ENCODE results near the gene KLRB1.
"Not testable (repeated sequence)": the region's sequence is repeated elsewhere in the genome, so short reads cannot be mapped to it uniquely, and the experiment has no call there.

The KLRB1 gene

GRCh38 chr12:9625019-9625418 is 17.3 kb upstream of the KLRB1 start:
- DNase-seq (ENCODE audit: low spot score) (no peak), FAIRE-seq (no peak)

GRCh38 chr12:9619411-9620179 is 11.9 kb upstream of the KLRB1 start:
- DNase-seq (ENCODE audit: low spot score), result no peak
- no peak for FAIRE-seq

- DNase-seq (ENCODE audit: low spot score); FAIRE-seq: not testable (repeated sequence)
Measured at GRCh38 chr12:9618906-9619305, 11.2 kb upstream of the KLRB1 start.

GRCh38 chr12:9617124-9617523 is 9.4 kb upstream of the KLRB1 start:
- DNase-seq (ENCODE audit: low spot score) (no peak), FAIRE-seq (no peak)

- FAIRE-seq, result no peak
- no peak for DNase-seq (ENCODE audit: low spot score)
Measured at GRCh38 chr12:9615420-9616136, 7.9 kb upstream of the KLRB1 start.

- not testable (repeated sequence) for FAIRE-seq; DNase-seq (ENCODE audit: low spot score)
Measured at GRCh38 chr12:9610606-9611005, 2.9 kb upstream of the KLRB1 start.

GRCh38 chr12:9606736-9607372 is 862 bp downstream of the KLRB1 start:
- no peak for FAIRE-seq
- DNase-seq (ENCODE audit: low spot score), result no peak

- FAIRE-seq, result no peak
- no peak for DNase-seq (ENCODE audit: low spot score)
Measured at GRCh38 chr12:9606247-9606646, 1.5 kb downstream of the KLRB1 start.

- FAIRE-seq (no peak), DNase-seq (ENCODE audit: low spot score) (no peak)
Measured at GRCh38 chr12:9605483-9605882, 2.2 kb downstream of the KLRB1 start.

- DNase-seq (ENCODE audit: low spot score), result no peak
- no peak for FAIRE-seq
Measured at GRCh38 chr12:9604287-9604686, 3.4 kb downstream of the KLRB1 start.

- DNase-seq (ENCODE audit: low spot score); FAIRE-seq: not testable (repeated sequence)
Measured at GRCh38 chr12:9600426-9600825, 7.3 kb downstream of the KLRB1 start.

GRCh38 chr12:9598363-9598762 is 9.4 kb downstream of the KLRB1 start:
- FAIRE-seq (no peak), DNase-seq (ENCODE audit: low spot score) (no peak)

GRCh38 chr12:9597365-9597764 is 10.4 kb downstream of the KLRB1 start:
- DNase-seq (ENCODE audit: low spot score), result no peak
- no peak for FAIRE-seq

GRCh38 chr12:9590441-9590840 is 17.3 kb downstream of the KLRB1 start:
- no peak for DNase-seq (ENCODE audit: low spot score)
- no peak for FAIRE-seq

GRCh38 chr12:9588749-9589148 is 19.0 kb downstream of the KLRB1 start:
- DNase-seq (ENCODE audit: low spot score), result no peak
- FAIRE-seq, result no peak

GRCh38 chr12:9587987-9588600 is 19.6 kb downstream of the KLRB1 start:
- no peak for FAIRE-seq
- DNase-seq (ENCODE audit: low spot score), result no peak

- not testable (repeated sequence) for FAIRE-seq
Measured at GRCh38 chr12:9577729-9578128, 30.0 kb downstream of the KLRB1 start.

GRCh38 chr12:9567151-9567550 is 40.6 kb downstream of the KLRB1 start:
- DNase-seq (ENCODE audit: low spot score); FAIRE-seq: not testable (repeated sequence)

More at GRCh38 chr12:9577729-9578128, 30.0 kb downstream of the KLRB1 start:
- DNase-seq (ENCODE audit: low spot score), result not testable (repeated sequence)

GRCh38 chr12:9566113-9566512 is 41.6 kb downstream of the KLRB1 start:
- not testable (repeated sequence) for DNase-seq (ENCODE audit: low spot score)

GRCh38 chr12:9564418-9564817 is 43.3 kb downstream of the KLRB1 start:
- not testable (repeated sequence) for DNase-seq (ENCODE audit: low spot score); FAIRE-seq

More at GRCh38 chr12:9566113-9566512, 41.6 kb downstream of the KLRB1 start:
- FAIRE-seq, result not testable (repeated sequence)

GRCh38 chr12:9562841-9563453 is 44.8 kb downstream of the KLRB1 start:
- DNase-seq (ENCODE audit: low spot score); FAIRE-seq: not testable (repeated sequence)
